Kidney (tissue), 14 donors: ENCODE measurements around the gene RMI2. TPM values are rescaled to one million over a fixed set of nuclear protein-coding genes. Genes with fewer than 3 reads are reported as not detected.

ENCODE experiments used
- DNase-seq, 5 donors: peaks; one replicate each; pipeline ENCODE4 v3.0.0-alpha.2; 2013 to 2020
- FAIRE-seq: peaks from 2 replicates; lab custom pipeline; 2012; peaks lifted over from hg19 to GRCh38; lab: Jason Lieb, UNC
- H3K27ac ChIP-seq, 2 donors: one replicate each; pipeline ENCODE4 v1.7.0; 2013; ENCODE audit warnings: low read depth in 2 of 2, low read length in 2 of 2, inconsistent platforms in 1 of 2
- H3K27me3 ChIP-seq: one replicate; pipeline ENCODE4 v1.7.1; 2013; ENCODE audit warnings: low read length, inconsistent platforms; ENCODE audit not compliant: control insufficient read depth, insufficient read depth
- H3K36me3 ChIP-seq, 3 donors: one replicate each; pipeline versions ENCODE4 v1.7.0 to v1.7.1; 2013; ENCODE audit warnings: low read length in 3 of 3, control low read depth in 1 of 3, inconsistent platforms in 1 of 3; ENCODE audit not compliant: insufficient read depth in 3 of 3, control insufficient read depth in 2 of 3
- H3K4me1 ChIP-seq, 3 donors: one replicate each; pipeline versions ENCODE4 v1.7.0 to v1.7.1; 2013; ENCODE audit warnings: low read length in 3 of 3, inconsistent platforms in 1 of 3, low read depth in 1 of 3; ENCODE audit not compliant: control insufficient read depth in 2 of 3, insufficient read depth in 2 of 3
- H3K4me3 ChIP-seq, 3 donors: one replicate each; pipeline versions ENCODE4 v1.7.0 to v1.8.1; 2013; ENCODE audit warnings: low read length in 3 of 3, control low read depth in 1 of 3, inconsistent platforms in 1 of 3
- H3K9ac ChIP-seq, 3 donors: one replicate each; pipeline versions ENCODE4 v1.7.0 to v1.7.1; 2013; ENCODE audit warnings: low read length in 3 of 3, control low read depth in 1 of 3, inconsistent platforms in 1 of 3
- H3K9me3 ChIP-seq, 3 donors: one replicate each; pipeline versions ENCODE4 v1.7.0 to v1.7.1; 2013; ENCODE audit warnings: low read length in 3 of 3, control low read depth in 1 of 3, inconsistent platforms in 1 of 3; ENCODE audit not compliant: control insufficient read depth in 2 of 3, insufficient read depth in 1 of 3
- intact Hi-C: fragments of 100-400 bp; cut with DNase I; formaldehyde crosslinking; loops from one replicate; pipeline ENCODE4 v1.11.1; 2022
- polyA plus RNA-seq: library from polyadenylated mRNA; stranded (reverse); fragments of 350-450 nt; fragmentation: Illumina TruSeq; extraction: RNeasy Lipid Tissue Mini Kit (QIAGEN cat#74804); gene quantifications from one replicate; pipeline ENCODE4 v1.2.3, GENCODE V29; 2014; ENCODE audit warnings: low read depth, low replicate concordance; ENCODE audit not compliant: insufficient read depth
- total RNA-seq: library from RNA; stranded (reverse); fragmentation: NEBNext Ultra II Directional; extraction: Animal tissue kit (Norgen Biotek cat#: 25700); gene quantifications from one replicate; pipeline ENCODE4 v1.2.1, GENCODE V29; 2021
- TF ChIP-seq, protein P1 (sequence below): IDR thresholded peaks from 3 replicates; pipeline ENCODE4 v1.5.1; 2012; ENCODE audit warnings: mild to moderate bottlenecking, moderate library complexity, borderline replicate concordance; ENCODE audit not compliant: insufficient read depth; ENCODE audit errors: extremely low read depth
- donor health status: control.
- donor health status: control.
- donor health status: control.
- donor health status: control.
- donor health status: control.
- donor health status: DM: yes; HTN: yes; CAD: no.
- donor health status: Normal renal cell carcinoma (clear cell type).

The RMI2 gene
- total and polyA plus RNA-seq, 2 donors from 2014 or later = 4.6 to 5.2 TPM

DNA sequence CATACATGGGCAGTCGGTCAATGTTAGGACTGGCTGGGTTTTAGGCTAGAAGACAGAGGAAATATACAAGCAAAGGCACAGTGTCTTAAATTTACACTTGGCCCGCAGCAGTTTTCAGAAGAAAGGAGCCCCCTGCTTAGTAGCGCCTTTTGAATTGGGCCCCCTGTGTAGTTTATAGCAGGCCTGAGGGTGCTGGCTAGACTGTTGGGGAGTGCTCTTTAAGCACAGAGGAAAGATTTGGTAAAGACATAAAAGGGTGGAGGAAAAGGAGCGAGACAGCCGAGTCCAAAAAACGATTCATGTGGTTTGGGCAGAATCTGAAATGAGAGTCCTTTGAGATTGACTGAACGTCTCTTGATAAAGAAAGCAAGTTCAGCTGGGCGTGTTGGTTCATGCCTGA, 10.6 kb downstream of the RMI2 start:
- H3K9ac ChIP-seq = no peak overlapping the region
- TF ChIP-seq, protein P1, sequence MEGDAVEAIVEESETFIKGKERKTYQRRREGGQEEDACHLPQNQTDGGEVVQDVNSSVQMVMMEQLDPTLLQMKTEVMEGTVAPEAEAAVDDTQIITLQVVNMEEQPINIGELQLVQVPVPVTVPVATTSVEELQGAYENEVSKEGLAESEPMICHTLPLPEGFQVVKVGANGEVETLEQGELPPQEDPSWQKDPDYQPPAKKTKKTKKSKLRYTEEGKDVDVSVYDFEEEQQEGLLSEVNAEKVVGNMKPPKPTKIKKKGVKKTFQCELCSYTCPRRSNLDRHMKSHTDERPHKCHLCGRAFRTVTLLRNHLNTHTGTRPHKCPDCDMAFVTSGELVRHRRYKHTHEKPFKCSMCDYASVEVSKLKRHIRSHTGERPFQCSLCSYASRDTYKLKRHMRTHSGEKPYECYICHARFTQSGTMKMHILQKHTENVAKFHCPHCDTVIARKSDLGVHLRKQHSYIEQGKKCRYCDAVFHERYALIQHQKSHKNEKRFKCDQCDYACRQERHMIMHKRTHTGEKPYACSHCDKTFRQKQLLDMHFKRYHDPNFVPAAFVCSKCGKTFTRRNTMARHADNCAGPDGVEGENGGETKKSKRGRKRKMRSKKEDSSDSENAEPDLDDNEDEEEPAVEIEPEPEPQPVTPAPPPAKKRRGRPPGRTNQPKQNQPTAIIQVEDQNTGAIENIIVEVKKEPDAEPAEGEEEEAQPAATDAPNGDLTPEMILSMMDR = no peak
- H3K36me3 ChIP-seq = no peaks in the 10 kb centered on the region
- intact Hi-C loops = loop anchor here (10.0 kb wide), 1 partner anchor 391 kb away; no protein-coding TSS in a partner anchor
- no peaks in the 10 kb centered on the region for H3K27me3 ChIP-seq
- DNase-seq = no peak
- no peaks in the 10 kb centered on the region for H3K9me3 ChIP-seq
- no peak for FAIRE-seq
- no peak overlapping the region for H3K27ac ChIP-seq
- peaks cover 9 to 15% (median 14%) of the 10 kb centered on the region in 3 donors for H3K4me1 ChIP-seq
- H3K4me3 ChIP-seq = no peak overlapping the region

DNA sequence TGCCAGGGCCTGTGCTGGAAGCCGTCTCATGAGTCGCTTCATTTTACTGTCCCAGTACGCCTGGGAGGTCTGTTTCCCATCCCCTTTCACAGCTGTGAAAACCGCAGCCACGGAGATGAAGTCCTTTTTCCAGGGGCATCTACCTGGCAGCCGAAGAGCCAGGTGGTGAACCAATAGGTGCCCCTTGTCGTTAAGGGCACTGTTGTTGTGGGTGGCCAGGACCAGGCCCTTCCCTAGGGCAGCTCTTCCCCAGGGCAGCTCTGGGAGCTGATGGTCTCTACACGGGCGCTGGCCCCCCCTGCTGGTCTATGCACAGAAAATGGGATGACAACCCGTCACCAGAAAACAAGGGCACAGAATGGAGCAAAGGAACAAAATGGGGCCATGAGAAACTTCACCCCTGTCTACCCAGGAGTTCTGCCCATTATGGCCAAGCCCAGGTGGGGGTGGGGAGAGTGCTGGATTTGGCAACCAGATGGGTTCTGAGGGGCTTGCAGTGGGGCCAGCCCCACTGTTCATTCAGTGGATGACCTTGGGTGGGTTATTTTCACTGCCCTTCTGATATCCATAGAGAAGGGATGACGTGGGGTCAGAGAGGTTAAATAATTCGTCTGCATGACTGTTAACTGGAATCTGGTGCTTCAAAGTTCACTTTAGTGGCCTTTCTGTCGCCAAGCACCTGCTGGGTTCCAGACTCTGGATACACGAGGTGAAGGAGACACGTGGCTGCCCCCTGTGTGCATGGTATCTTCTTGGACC, 11.5 kb downstream of the RMI2 start:
- peak in 4 of 5 donors; percentile 71 to 88 (median 86) for DNase-seq
- FAIRE-seq = no peak
- peak overlapping the region; percentile 1 to 85 for H3K27ac ChIP-seq
- no peaks in the 10 kb centered on the region for H3K36me3 ChIP-seq
- no peak overlapping the region for H3K4me3 ChIP-seq
- intact Hi-C loops = loop anchor here (10.0 kb wide), 1 partner anchor 392 kb away; no protein-coding TSS in a partner anchor
- H3K27me3 ChIP-seq = no peaks in the 10 kb centered on the region
- peak overlapping the region in 1 of 3 donors; percentile 59 for H3K9ac ChIP-seq
- H3K9me3 ChIP-seq = no peaks in the 10 kb centered on the region
- H3K4me1 ChIP-seq = peaks cover 9 to 15% (median 14%) of the 10 kb centered on the region in 3 donors
- TF ChIP-seq, protein P1 = peak; percentile 52

DNA sequence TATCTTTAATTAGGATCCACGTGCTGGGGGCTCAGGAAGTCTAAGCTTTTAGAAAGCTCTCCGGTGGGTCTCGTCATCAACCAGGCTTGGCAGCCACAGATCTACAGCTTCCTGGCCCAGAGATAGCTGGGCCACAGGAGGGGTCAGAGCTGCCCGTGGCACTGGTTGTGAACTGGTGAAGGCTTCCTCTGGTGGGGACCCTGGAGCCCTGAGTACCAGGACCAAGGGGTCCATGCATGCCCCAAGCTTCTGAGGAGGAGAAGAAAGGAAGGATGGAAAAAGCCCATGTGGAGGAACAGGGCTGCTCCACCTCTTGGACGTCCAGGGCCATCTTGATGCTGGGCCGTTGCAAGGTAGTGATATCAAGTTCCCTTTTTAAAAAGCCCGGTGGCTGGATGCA, 13.3 kb downstream of the RMI2 start:
- TF ChIP-seq, protein P1 = no peak
- H3K9ac ChIP-seq = no peak overlapping the region
- peaks cover 9 to 21% (median 18%) of the 10 kb centered on the region in 3 donors for H3K4me1 ChIP-seq
- no peaks in the 10 kb centered on the region for H3K27me3 ChIP-seq
- intact Hi-C loops = loop anchor here (10.0 kb wide), 1 partner anchor 394 kb away; no protein-coding TSS in a partner anchor
- no peak for FAIRE-seq
- H3K27ac ChIP-seq = peak overlapping the region; percentile 63 to 81
- DNase-seq = no peak
- no peaks in the 10 kb centered on the region for H3K9me3 ChIP-seq
- H3K4me3 ChIP-seq = no peak overlapping the region
- no peaks in the 10 kb centered on the region for H3K36me3 ChIP-seq
